Stimulated activated CD4-positive, alpha-beta T cell treated with anti-CD3 and anti-CD28 coated beads, Interleukin-4, amount 100 ng/mL, for 24 hours (primary cell): ENCODE data around the gene USP15.
"Not testable (repeated sequence)": the region's sequence is repeated elsewhere in the genome, so short reads cannot be mapped to it uniquely, and the experiment has no call there.

ENCODE experiments used
- DNase-seq: peaks from one replicate; pipeline ENCODE4 v3.0.0-alpha.2; 2020

USP15 gene

DNA sequence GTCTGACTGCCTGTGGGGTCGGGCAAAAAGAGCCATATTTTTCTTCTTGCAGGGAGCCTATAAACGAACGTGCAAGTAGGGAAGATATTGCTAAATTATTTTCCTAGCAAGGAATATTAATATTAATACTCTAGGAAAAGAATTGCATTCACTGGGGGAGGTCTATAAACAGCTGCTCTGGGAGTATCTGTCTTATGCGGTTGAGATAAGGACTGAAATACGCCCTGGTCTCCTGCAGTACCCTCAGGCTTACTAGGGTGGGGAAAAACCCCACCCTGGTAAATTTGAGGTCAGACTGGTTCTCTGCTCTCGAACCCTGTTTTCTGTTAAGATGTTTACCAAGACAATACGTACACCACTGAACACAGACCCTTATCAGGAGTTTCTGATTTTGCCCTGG is 203.0 kb downstream of the USP15 start:
- not testable (repeated sequence) for DNase-seq
